NCI-H1694 treated with DMSO at 0.1 percent for 48 hours (cell line): ENCODE measurements around the gene DNAH7.

Experiments
- DNase-seq: peaks from one replicate; lab custom pipeline; 2025; lab: John Stamatoyannopoulos, UW

DNAH7 gene

GRCh38 chr2:195808189-195808588 is 260.4 kb downstream of the DNAH7 start:
- no peak for DNase-seq

GRCh38 chr2:195805283-195805976 is 263.2 kb downstream of the DNAH7 start:
- no peak for DNase-seq

- DNase-seq, result no peak
These were observed 272.8 kb downstream of the DNAH7 start for GRCh38 chr2:195795879-195796278.

GRCh38 chr2:195793881-195794280 is 274.8 kb downstream of the DNAH7 start:
- no peak for DNase-seq

- DNase-seq, result no peak
These were observed 286.5 kb downstream of the DNAH7 start for GRCh38 chr2:195782156-195782555.

GRCh38 chr2:195779491-195779890 is 289.1 kb downstream of the DNAH7 start:
- DNase-seq, result no peak

GRCh38 chr2:195769975-195770374 is 298.7 kb downstream of the DNAH7 start:
- no peak for DNase-seq

- DNase-seq, result no peak
These were observed 300.2 kb downstream of the DNAH7 start for GRCh38 chr2:195768431-195768830.

- DNase-seq, result no peak
These were observed 301.9 kb downstream of the DNAH7 start for GRCh38 chr2:195766691-195767090.

- DNase-seq, result no peak
These were observed 304.8 kb downstream of the DNAH7 start for GRCh38 chr2:195763866-195764265.

- DNase-seq, result no peak
These were observed 308.8 kb downstream of the DNAH7 start for GRCh38 chr2:195759877-195760276.

GRCh38 chr2:195758846-195759245 is 309.8 kb downstream of the DNAH7 start:
- DNase-seq, result no peak

GRCh38 chr2:195756218-195756942 is 312.3 kb downstream of the DNAH7 start:
- no peak for DNase-seq

- DNase-seq, result no peak
These were observed 327.4 kb downstream of the DNAH7 start for GRCh38 chr2:195741191-195741590.

GRCh38 chr2:195737511-195738325 is 330.9 kb downstream of the DNAH7 start:
- no peak for DNase-seq

GRCh38 chr2:195735347-195735746 is 333.3 kb downstream of the DNAH7 start:
- DNase-seq, result no peak

GRCh38 chr2:195734931-195735330 is 333.7 kb downstream of the DNAH7 start:
- no peak for DNase-seq

- no peak for DNase-seq
These were observed 334.2 kb downstream of the DNAH7 start for GRCh38 chr2:195734395-195734794.

GRCh38 chr2:195733831-195734230 is 334.8 kb downstream of the DNAH7 start:
- no peak for DNase-seq

- no peak for DNase-seq
These were observed 336.1 kb downstream of the DNAH7 start for GRCh38 chr2:195732574-195732973.

GRCh38 chr2:195730912-195731311 is 337.7 kb downstream of the DNAH7 start:
- no peak for DNase-seq

GRCh38 chr2:195727106-195727505 is 341.5 kb downstream of the DNAH7 start:
- no peak for DNase-seq

- DNase-seq, result no peak
These were observed 346.6 kb downstream of the DNAH7 start for GRCh38 chr2:195722075-195722474.
